ENCODE measurements around the gene CACNA1B. TPM values are rescaled to one million over a fixed set of nuclear protein-coding genes. Genes with fewer than 3 reads are reported as not detected.
A peak's percentile ranks its signal among the peaks of the same experiment; 100 is the strongest.

CACNA1B gene
- total RNA-seq, 1 donor from 2014 or later, result not detected

DNA sequence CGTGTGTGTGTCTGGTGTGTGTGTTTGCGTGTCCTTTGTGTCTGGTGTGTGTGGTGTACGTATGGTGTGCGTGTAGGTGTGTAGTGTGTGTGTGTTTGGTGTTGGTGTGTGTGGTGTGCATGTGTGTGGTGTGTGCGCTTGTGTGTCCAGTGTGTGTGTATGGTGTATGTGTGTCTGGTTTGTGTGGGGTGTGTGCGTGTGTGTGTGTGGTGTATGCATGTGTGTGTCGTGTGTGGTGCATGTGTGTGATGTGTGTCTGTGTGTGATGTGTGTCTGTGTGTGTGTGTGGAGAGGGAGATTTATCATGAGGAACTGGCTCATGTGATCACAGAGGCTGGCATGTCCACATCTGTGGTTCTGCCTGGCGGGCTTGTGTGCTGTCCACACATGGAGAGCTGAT lies 71.7 kb downstream of the CACNA1B start:
- Mint-ChIP-seq H3K4me3 (no peak overlapping the region), H3K27me3 (no peaks in the 10 kb centered on the region), H3K27ac (no peak overlapping the region), H3K4me1 (no peaks in the 10 kb centered on the region), H3K9me3 (peaks cover 11% of the 10 kb centered on the region), H3K36me3 (ENCODE audit: low read depth) (no peaks in the 10 kb centered on the region)
- intact Hi-C loops (cut with micrococcal nuclease), result no loop called here
- no peak for DNase-seq

- Mint-ChIP-seq H3K4me3 (no peak overlapping the region), H3K4me1 (no peaks in the 10 kb centered on the region), H3K9me3 (peaks cover 9% of the 10 kb centered on the region), H3K27ac (no peak overlapping the region), H3K36me3 (ENCODE audit: low read depth) (no peaks in the 10 kb centered on the region), H3K27me3 (no peaks in the 10 kb centered on the region)
- no peak for DNase-seq
- intact Hi-C loops (cut with micrococcal nuclease), result no loop called here
Observed at GRCh38 chr9:137951107-137951506, 73.5 kb downstream of the CACNA1B start.

- Mint-ChIP-seq H3K27ac (no peak overlapping the region), H3K4me1 (no peaks in the 10 kb centered on the region), H3K9me3 (peaks cover 5% of the 10 kb centered on the region), H3K4me3 (no peak overlapping the region), H3K27me3 (no peaks in the 10 kb centered on the region), H3K36me3 (ENCODE audit: low read depth) (no peaks in the 10 kb centered on the region)
- intact Hi-C loops (cut with micrococcal nuclease), result no loop called here
- no peak for DNase-seq
Observed at GRCh38 chr9:137951597-137952490, 74.3 kb downstream of the CACNA1B start.

DNA sequence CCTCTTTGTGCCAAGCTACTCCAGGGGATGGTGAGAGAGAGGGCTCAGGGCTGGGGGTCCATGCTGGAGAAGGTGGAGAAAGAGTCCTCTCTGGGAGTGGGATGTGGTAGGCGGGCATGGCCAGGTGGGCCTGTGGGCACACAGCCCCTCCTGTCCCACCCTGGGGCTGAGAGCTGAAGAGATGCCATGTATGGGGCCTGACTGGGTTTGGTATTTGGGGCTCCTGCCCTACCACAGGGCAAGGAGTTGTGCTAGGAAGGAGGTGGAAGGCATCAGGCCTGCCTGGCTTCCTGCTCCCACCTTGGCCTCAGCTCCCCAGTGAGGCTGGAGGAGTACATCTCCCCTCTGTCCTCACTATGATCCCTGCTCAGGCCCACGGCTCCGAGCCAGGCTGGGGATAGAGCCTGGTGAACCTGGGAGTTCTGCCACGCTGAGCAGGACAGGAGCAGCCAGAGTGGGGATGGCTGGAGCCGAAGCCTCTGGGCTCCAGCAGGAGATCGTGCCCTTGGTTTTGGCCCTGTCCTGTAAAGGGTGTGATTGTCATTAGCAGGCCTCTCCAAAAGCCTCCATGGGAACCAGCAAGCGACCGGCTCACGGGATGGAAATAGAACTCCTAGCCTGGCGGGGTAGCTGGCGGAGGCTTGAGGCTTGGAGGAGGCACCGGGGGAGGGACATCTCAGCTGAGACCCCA lies 75.5 kb downstream of the CACNA1B start:
- no peak for DNase-seq
- Mint-ChIP-seq H3K36me3 (ENCODE audit: low read depth) (no peaks in the 10 kb centered on the region), H3K4me3 (no peak overlapping the region), H3K27me3 (no peaks in the 10 kb centered on the region), H3K27ac (no peak overlapping the region), H3K9me3 (no peaks in the 10 kb centered on the region), H3K4me1 (no peaks in the 10 kb centered on the region)
- intact Hi-C loops (cut with micrococcal nuclease), result no loop called here

GRCh38 chr9:137953683-137954438 lies 76.3 kb downstream of the CACNA1B start:
- Mint-ChIP-seq H3K36me3 (ENCODE audit: low read depth) (no peaks in the 10 kb centered on the region), H3K4me1 (no peaks in the 10 kb centered on the region), H3K4me3 (no peak overlapping the region), H3K27me3 (no peaks in the 10 kb centered on the region), H3K9me3 (no peaks in the 10 kb centered on the region), H3K27ac (no peak overlapping the region)
- DNase-seq, result no peak
- intact Hi-C loops (cut with micrococcal nuclease), result no loop called here

- H3K9me3 Mint-ChIP-seq, result no peaks in the 10 kb centered on the region
Observed at GRCh38 chr9:137955224-137955570, 77.6 kb downstream of the CACNA1B start.

DNA sequence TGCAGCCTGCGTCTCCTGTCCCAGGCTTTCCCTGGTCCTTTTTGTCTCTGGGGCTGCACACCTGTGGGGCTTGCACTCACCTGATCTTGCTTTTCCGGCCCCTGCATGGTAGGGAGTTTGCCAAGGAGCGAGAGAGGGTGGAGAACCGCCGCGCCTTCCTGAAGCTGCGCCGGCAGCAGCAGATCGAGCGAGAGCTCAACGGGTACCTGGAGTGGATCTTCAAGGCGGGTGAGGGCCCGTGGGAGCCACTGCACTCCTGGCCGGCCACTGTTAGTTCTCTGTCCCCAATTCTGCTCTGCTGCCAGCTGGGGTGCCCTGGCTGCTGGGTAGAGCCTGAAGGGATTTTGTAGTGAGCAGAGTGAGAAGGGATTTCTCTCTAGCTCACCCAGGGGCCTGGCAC lies 78.0 kb downstream of the CACNA1B start:
- no peaks in the 10 kb centered on the region for H3K27me3 Mint-ChIP-seq
- intact Hi-C loops (cut with micrococcal nuclease), result no loop called here
- H3K27ac Mint-ChIP-seq, result no peak overlapping the region
- DNase-seq, result no peak
- H3K4me3 Mint-ChIP-seq, result no peak overlapping the region
- H3K36me3 Mint-ChIP-seq (ENCODE audit: low read depth), result no peaks in the 10 kb centered on the region
- H3K4me1 Mint-ChIP-seq, result no peaks in the 10 kb centered on the region
- no peaks in the 10 kb centered on the region for H3K9me3 Mint-ChIP-seq

More at GRCh38 chr9:137955224-137955570, 77.6 kb downstream of the CACNA1B start:
- no peak for DNase-seq
- H3K27me3 Mint-ChIP-seq, result no peaks in the 10 kb centered on the region
- no peak overlapping the region for H3K4me3 Mint-ChIP-seq
- H3K36me3 Mint-ChIP-seq (ENCODE audit: low read depth), result no peaks in the 10 kb centered on the region
- intact Hi-C loops (cut with micrococcal nuclease), result no loop called here
- H3K27ac Mint-ChIP-seq, result no peak overlapping the region
- no peaks in the 10 kb centered on the region for H3K4me1 Mint-ChIP-seq

DNA sequence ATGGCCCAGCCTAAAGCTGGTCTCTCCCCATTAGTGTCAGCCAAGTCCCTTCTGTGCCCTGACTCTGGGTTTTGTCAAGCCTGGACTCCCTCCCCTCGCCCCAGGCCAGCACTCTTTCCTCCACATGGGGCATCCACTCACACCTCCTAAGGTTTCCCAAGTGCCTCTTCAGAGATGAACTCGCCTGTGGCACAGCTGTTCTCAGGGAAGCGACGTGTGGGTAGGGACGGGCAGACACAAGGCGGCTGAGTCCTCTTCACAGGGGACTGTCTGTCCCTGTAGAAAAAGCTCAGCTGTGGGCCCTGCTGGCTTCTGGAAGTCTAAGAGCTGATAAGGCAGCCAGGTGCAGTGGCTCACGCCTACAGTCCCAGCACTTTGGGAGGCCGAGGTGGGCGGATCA lies 78.5 kb downstream of the CACNA1B start:
- no peak overlapping the region for H3K27ac Mint-ChIP-seq
- no peaks in the 10 kb centered on the region for H3K9me3 Mint-ChIP-seq
- H3K4me1 Mint-ChIP-seq, result no peaks in the 10 kb centered on the region
- no peak for DNase-seq
- H3K4me3 Mint-ChIP-seq, result no peak overlapping the region
- H3K36me3 Mint-ChIP-seq (ENCODE audit: low read depth), result no peaks in the 10 kb centered on the region
- intact Hi-C loops (cut with micrococcal nuclease), result no loop called here
- no peaks in the 10 kb centered on the region for H3K27me3 Mint-ChIP-seq

- Mint-ChIP-seq H3K9me3 (no peaks in the 10 kb centered on the region), H3K27me3 (peaks cover 4% of the 10 kb centered on the region), H3K4me3 (no peak overlapping the region), H3K4me1 (no peaks in the 10 kb centered on the region), H3K36me3 (ENCODE audit: low read depth) (no peaks in the 10 kb centered on the region), H3K27ac (no peak overlapping the region)
- DNase-seq, result peak; percentile 46
- intact Hi-C loops (cut with micrococcal nuclease), result no loop called here
Observed at GRCh38 chr9:137956688-137957385, 79.3 kb downstream of the CACNA1B start.

DNA sequence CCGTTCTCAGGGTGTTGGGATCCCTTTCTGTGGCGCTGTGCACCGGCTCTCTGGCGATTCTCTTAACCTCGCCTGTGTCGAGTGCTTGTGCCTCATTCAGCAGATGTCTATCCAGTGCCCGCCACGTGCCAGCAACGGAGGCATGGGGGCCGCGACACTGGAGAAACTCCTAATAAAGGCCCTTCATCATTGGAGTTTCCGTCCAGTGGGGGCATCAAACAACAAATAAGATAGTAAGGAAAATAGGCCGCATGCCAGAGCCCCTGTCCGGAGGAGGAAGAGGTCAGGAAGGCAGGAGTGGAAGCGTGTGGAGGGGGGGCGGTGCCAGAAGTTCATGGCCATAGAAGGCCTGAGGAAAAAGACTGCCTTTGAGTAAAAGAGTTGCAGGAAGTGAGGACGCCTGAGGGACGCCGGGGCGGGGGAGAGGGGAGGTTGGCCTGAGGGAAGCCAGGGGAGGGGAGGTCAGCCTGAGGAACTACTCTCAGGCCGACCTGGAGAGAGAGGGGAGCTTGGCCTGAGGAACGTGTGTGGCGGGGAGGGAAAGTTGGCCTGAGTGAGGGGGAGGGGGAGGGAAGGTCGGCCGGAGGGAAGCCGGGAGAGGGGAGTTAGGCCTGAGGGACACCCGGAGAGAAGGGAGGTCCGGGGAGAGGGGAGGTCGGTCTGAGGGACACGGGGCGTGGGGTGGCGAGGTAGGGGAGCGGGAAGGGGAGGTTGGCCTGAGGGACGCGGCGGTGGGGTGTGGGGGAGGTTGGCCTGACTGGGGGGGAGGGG lies 82.2 kb downstream of the CACNA1B start:
- DNase-seq, result no peak
- Mint-ChIP-seq H3K4me3 (no peak overlapping the region), H3K27me3 (peaks cover 11% of the 10 kb centered on the region), H3K4me1 (no peaks in the 10 kb centered on the region), H3K9me3 (no peaks in the 10 kb centered on the region), H3K27ac (no peak overlapping the region), H3K36me3 (ENCODE audit: low read depth) (no peaks in the 10 kb centered on the region)
- intact Hi-C loops (cut with micrococcal nuclease), result no loop called here

DNA sequence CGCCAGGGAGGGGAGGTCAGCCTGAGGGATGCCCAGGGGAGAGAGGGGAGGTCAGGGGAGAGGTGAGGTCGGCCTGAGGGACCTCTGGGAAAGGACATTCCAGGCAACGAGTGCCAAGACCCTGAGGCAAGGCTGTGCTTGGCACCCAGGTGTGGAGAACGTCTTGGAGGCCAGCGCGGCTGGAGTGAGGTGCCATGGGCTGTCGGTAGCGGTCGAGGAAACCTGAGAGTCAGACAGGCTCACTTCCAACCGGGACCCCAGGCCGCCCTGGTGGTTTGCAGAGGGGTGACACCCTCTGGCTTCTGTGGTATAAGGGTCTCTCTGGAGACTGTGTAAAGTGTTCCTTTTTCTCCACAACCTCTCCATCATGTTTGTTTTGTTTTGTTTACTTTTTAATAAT lies 82.9 kb downstream of the CACNA1B start:
- H3K4me1 Mint-ChIP-seq, result no peaks in the 10 kb centered on the region
- no peak for DNase-seq
- intact Hi-C loops (cut with micrococcal nuclease), result no loop called here
- H3K27ac Mint-ChIP-seq, result no peak overlapping the region
- no peaks in the 10 kb centered on the region for H3K36me3 Mint-ChIP-seq (ENCODE audit: low read depth)
- no peaks in the 10 kb centered on the region for H3K9me3 Mint-ChIP-seq
- no peak overlapping the region for H3K4me3 Mint-ChIP-seq
- peaks cover 11% of the 10 kb centered on the region for H3K27me3 Mint-ChIP-seq

DNA sequence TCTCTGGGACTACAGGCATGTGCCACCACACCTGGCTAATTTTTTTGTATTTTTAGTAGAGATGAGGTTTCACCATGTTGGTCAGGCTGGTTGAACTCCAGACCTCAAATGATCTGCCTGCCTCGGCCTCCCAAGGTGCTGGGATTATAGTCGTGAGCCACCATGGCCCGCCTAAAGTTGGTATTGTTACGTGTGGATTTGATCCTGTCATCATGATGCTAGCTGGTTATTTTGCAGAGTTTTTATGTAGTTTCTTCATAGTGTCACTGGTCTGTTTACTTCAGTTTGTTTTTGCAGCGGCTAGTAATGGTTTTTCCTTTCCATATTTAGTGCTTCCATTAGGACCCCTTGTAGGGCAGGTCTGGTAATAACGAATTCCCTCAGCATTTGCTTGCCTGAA lies 85.9 kb downstream of the CACNA1B start:
- no peak overlapping the region for H3K27ac Mint-ChIP-seq
- H3K4me1 Mint-ChIP-seq, result no peaks in the 10 kb centered on the region
- peaks cover 11% of the 10 kb centered on the region for H3K27me3 Mint-ChIP-seq
- H3K4me3 Mint-ChIP-seq, result no peak overlapping the region
- no peaks in the 10 kb centered on the region for H3K9me3 Mint-ChIP-seq
- DNase-seq, result no peak
- H3K36me3 Mint-ChIP-seq (ENCODE audit: low read depth), result no peaks in the 10 kb centered on the region
- intact Hi-C loops (cut with micrococcal nuclease), result no loop called here

GRCh38 chr9:137965177-137965795 lies 87.7 kb downstream of the CACNA1B start:
- intact Hi-C loops (cut with micrococcal nuclease), result no loop called here
- Mint-ChIP-seq H3K27me3 (peaks cover 11% of the 10 kb centered on the region), H3K4me1 (no peaks in the 10 kb centered on the region), H3K9me3 (no peaks in the 10 kb centered on the region), H3K27ac (no peak overlapping the region), H3K4me3 (no peak overlapping the region), H3K36me3 (ENCODE audit: low read depth) (no peaks in the 10 kb centered on the region)
- DNase-seq, result no peak

Measured in activated CD4-positive, alpha-beta T cell treated with anti-CD3 and anti-CD28 coated beads, Interleukin-2, amount 10 ng/mL, durations not matched to agents 24 days and 14 days (primary cell).